H1 (cell line): ENCODE data around the gene DCAF8. TPM values are rescaled to one million over a fixed set of nuclear protein-coding genes. Genes with fewer than 3 reads are reported as not detected.

Experiments
- CTCF ChIA-PET: fragments of 300-600 bp; sonication (Branson Sonifier 250); formaldehyde crosslinking; loops from one replicate; lab custom pipeline; 2021; ENCODE audit not compliant: partially characterized antibody; lab: Charles Lee
- POLR2A ChIA-PET: fragments of 300-600 bp; sonication (Branson Sonifier 250); formaldehyde crosslinking; loops from one replicate; lab custom pipeline; 2021; ENCODE audit warnings: inconsistent platforms; ENCODE audit not compliant: partially characterized antibody; lab: Charles Lee
- DNase-seq, 2 experiments: peaks; one replicate each; pipeline versions ENCODE4 v3.0.0 to v3.0.0-alpha.2; 2010 to 2022; ENCODE audit warnings: low spot score in 2 of 2, low read depth in 1 of 2, mixed read lengths in 1 of 2
- FAIRE-seq: peaks from 2 replicates; lab custom pipeline; 2011; peaks lifted over from hg19 to GRCh38; lab: Jason Lieb, UNC
- H2AFZ ChIP-seq: 2 replicates; pipeline ENCODE4 v1.8.1; 2012; ENCODE audit warnings: low read length, inconsistent platforms
- H2AK5ac ChIP-seq: 2 replicates; pipeline ENCODE4 v1.6.1; 2013; ENCODE audit warnings: low read depth, low read length
- H2BK120ac ChIP-seq: replicated peaks from 2 replicates; pipeline ENCODE3; 2013; ENCODE audit warnings: low read depth, low read length, inconsistent platforms
- H2BK12ac ChIP-seq: 2 replicates; pipeline ENCODE4 v1.6.1; 2013; ENCODE audit warnings: low read depth, low read length
- H2BK15ac ChIP-seq: 2 replicates; pipeline ENCODE4 v1.6.1; 2013; ENCODE audit warnings: low read length
- H2BK20ac ChIP-seq: 2 replicates; pipeline ENCODE4 v1.6.1; 2013; ENCODE audit warnings: low read length
- H2BK5ac ChIP-seq: 2 replicates; pipeline ENCODE4 v1.6.1; 2013; ENCODE audit warnings: low read depth, low read length
- H3K14ac ChIP-seq: 2 replicates; pipeline ENCODE4 v1.6.1; 2013; ENCODE audit warnings: inconsistent platforms; ENCODE audit not compliant: insufficient read length
- H3K18ac ChIP-seq: 2 replicates; pipeline ENCODE4 v1.6.1; 2013; ENCODE audit warnings: low read length; ENCODE audit errors: extremely low read depth
- H3K23ac ChIP-seq: 2 replicates; pipeline ENCODE4 v1.6.1; 2013; ENCODE audit warnings: inconsistent platforms; ENCODE audit not compliant: insufficient read length
- H3K23me2 ChIP-seq: 2 replicates; pipeline ENCODE4 v1.6.1; 2013; ENCODE audit warnings: low read depth, low read length
- H3K27ac ChIP-seq: 2 replicates; pipeline ENCODE4 v1.6.1; 2011; ENCODE audit warnings: low read depth, low read length, inconsistent platforms
- H3K27me3 ChIP-seq, 4 experiments: replicated peaks in 1 of 4; 1 replicate in 1 of 4; 2 replicates in 3 of 4; pipeline versions ENCODE4 v1.6.1 to v1.8.1; 2011 to 2013; ENCODE audit warnings: low read length in 3 of 4, mild to moderate bottlenecking in 3 of 4, inconsistent platforms in 2 of 4, mixed read lengths in 2 of 4, moderate library complexity in 1 of 4; ENCODE audit not compliant: control insufficient read depth in 3 of 4, insufficient read depth in 3 of 4; ENCODE audit errors: extremely low read depth in 1 of 4
- H3K36me3 ChIP-seq, 4 experiments: 2 replicates each; pipeline versions ENCODE4 v1.6.1 to v1.8.1; 2011 to 2013; ENCODE audit warnings: mild to moderate bottlenecking in 4 of 4, low read length in 3 of 4, moderate library complexity in 2 of 4, control low read depth in 1 of 4, inconsistent platforms in 1 of 4; ENCODE audit not compliant: insufficient read depth in 4 of 4, control insufficient read depth in 2 of 4
- H3K4ac ChIP-seq: replicated peaks from 2 replicates; pipeline ENCODE3; 2013; ENCODE audit warnings: low read length, low read depth, mixed read lengths, inconsistent platforms; ENCODE audit not compliant: insufficient read length
- H3K4me1 ChIP-seq, 4 experiments: replicated peaks in 1 of 4; 1 replicate in 1 of 4; 2 replicates in 3 of 4; pipeline versions ENCODE4 v1.6.1 to v1.8.1; 2011 to 2013; ENCODE audit warnings: low read length in 3 of 4, inconsistent platforms in 2 of 4, mixed read lengths in 1 of 4; ENCODE audit not compliant: insufficient read depth in 4 of 4, control insufficient read depth in 3 of 4
- H3K4me2 ChIP-seq, 2 experiments: 2 replicates each; pipeline versions ENCODE4 v1.6.1 to v1.8.1; 2011 to 2013; ENCODE audit warnings: low read depth in 2 of 2, low read length in 2 of 2, control low read depth in 1 of 2, inconsistent platforms in 1 of 2, mild to moderate bottlenecking in 1 of 2; ENCODE audit not compliant: insufficient read depth in 1 of 2
- H3K4me3 ChIP-seq, 4 experiments: fragments of 200-600, 300-600 bp in 1 of 4; sonication (generic), shearing (Covaris generic), sonication (Bioruptor Twin) in 1 of 4; 2 replicates each; pipeline versions ENCODE4 v1.5.1 to v1.8.1; 2011 to 2016; ENCODE audit warnings: low read length in 4 of 4, low read depth in 3 of 4, control low read depth in 2 of 4, inconsistent platforms in 2 of 4, mild to moderate bottlenecking in 2 of 4, mixed read lengths in 1 of 4, moderate library complexity in 1 of 4; ENCODE audit not compliant: insufficient read depth in 2 of 4; ENCODE audit errors: extremely low read depth in 1 of 4
- H3K56ac ChIP-seq: replicated peaks from 2 replicates; pipeline ENCODE3; 2013; ENCODE audit warnings: low read depth, mild to moderate bottlenecking, mixed read lengths, low read length, inconsistent platforms; ENCODE audit not compliant: insufficient read length
- H3K79me1 ChIP-seq: 2 replicates; pipeline ENCODE4 v1.6.1; 2013; ENCODE audit warnings: low read depth, low read length, control low read depth
- H3K79me2 ChIP-seq, 2 experiments: 2 replicates each; pipeline versions ENCODE4 v1.6.1 to v1.8.1; 2012 to 2013; ENCODE audit warnings: low read length in 2 of 2, mild to moderate bottlenecking in 2 of 2, inconsistent platforms in 1 of 2; ENCODE audit not compliant: insufficient read depth in 2 of 2, control insufficient read depth in 1 of 2
- H3K9ac ChIP-seq, 4 experiments: replicated peaks in 1 of 4; 1 replicate in 1 of 4; 2 replicates in 3 of 4; pipeline versions ENCODE4 v1.6.1 to v1.8.1; 2011 to 2013; ENCODE audit warnings: low read depth in 3 of 4, low read length in 3 of 4, control low read depth in 2 of 4, mild to moderate bottlenecking in 2 of 4, moderate library complexity in 2 of 4, inconsistent platforms in 1 of 4; ENCODE audit errors: extremely low read depth in 1 of 4
- H3K9me3 ChIP-seq, 2 experiments: 2 replicates each; pipeline versions ENCODE4 v1.6.1 to v1.8.1; 2012 to 2013; ENCODE audit warnings: mild to moderate bottlenecking in 2 of 2, moderate library complexity in 2 of 2, control low read depth in 1 of 2, inconsistent platforms in 1 of 2, low read depth in 1 of 2, low read length in 1 of 2, mixed read lengths in 1 of 2; ENCODE audit not compliant: insufficient read depth in 2 of 2
- H4K20me1 ChIP-seq, 2 experiments: replicated peaks in 1 of 2; 2 replicates each; pipeline versions ENCODE3 to v1.8.1; 2011 to 2013; ENCODE audit warnings: inconsistent platforms in 2 of 2, low read length in 2 of 2, mild to moderate bottlenecking in 1 of 2; ENCODE audit not compliant: insufficient read depth in 2 of 2, control insufficient read depth in 1 of 2
- H4K5ac ChIP-seq: 2 replicates; pipeline ENCODE4 v1.6.1; 2013; ENCODE audit warnings: low read length, low read depth, mixed read lengths, inconsistent platforms; ENCODE audit not compliant: insufficient read length
- H4K8ac ChIP-seq: 2 replicates; pipeline ENCODE4 v1.8.0; 2013; ENCODE audit warnings: mild to moderate bottlenecking, moderate library complexity, low read length, inconsistent platforms; ENCODE audit not compliant: insufficient read depth; ENCODE audit errors: extremely low read depth
- H4K91ac ChIP-seq: replicated peaks from 2 replicates; pipeline ENCODE3; 2013; ENCODE audit warnings: low read length, mixed read lengths, inconsistent platforms; ENCODE audit not compliant: insufficient read length
- CTCF ChIP-seq, 3 experiments: IDR thresholded peaks; 1 replicate in 2 of 3; 2 replicates in 1 of 3; pipeline versions ENCODE4 v1.5.1 to v1.6.1; 2011; ENCODE audit warnings: low read length in 3 of 3, mild to moderate bottlenecking in 3 of 3, inconsistent platforms in 2 of 3, low read depth in 1 of 3, moderate library complexity in 1 of 3; ENCODE audit not compliant: insufficient read depth in 1 of 3; ENCODE audit errors: control extremely low read depth in 1 of 3
- HDAC2 ChIP-seq, 2 experiments: fragments of 300-600 bp in 1 of 2; sonication (generic) in 1 of 2; IDR thresholded peaks; 2 replicates each; pipeline ENCODE4 v1.6.1; 2011 to 2012; ENCODE audit warnings: low read depth in 2 of 2, low read length in 2 of 2, mild to moderate bottlenecking in 2 of 2, moderate library complexity in 2 of 2, borderline replicate concordance in 1 of 2, inconsistent platforms in 1 of 2
- RAD21 ChIP-seq, 2 experiments: IDR thresholded peaks in 1 of 2; conservative IDR thresholded peaks in 1 of 2; 2 replicates each; pipeline ENCODE4 v1.6.1; 2011; ENCODE audit warnings: low read depth in 2 of 2, low read length in 2 of 2, improper control_type of control experiment in 1 of 2, inconsistent platforms in 1 of 2, mild to moderate bottlenecking in 1 of 2, moderate library complexity in 1 of 2
- TAF1 ChIP-seq: IDR thresholded peaks from 2 replicates; pipeline ENCODE4 v1.6.1; 2011; ENCODE audit warnings: mild to moderate bottlenecking, low read depth, low read length
- WGBS, 2 experiments: shearing (Covaris generic) in 1 of 2; methylation state at CpG; one replicate each; pipeline versions ENCODE4 v1.1.6 to v1.1.7; 2013 to 2015; ENCODE audit warnings: low lambda C conversion rate in 2 of 2, mixed read lengths in 2 of 2, inconsistent platforms in 1 of 2, low coverage in 1 of 2, missing lambda C conversion rate in 1 of 2; ENCODE audit not compliant: insufficient replicate concordance in 2 of 2, insufficient coverage in 1 of 2, insufficient read length in 1 of 2; ENCODE audit errors: extremely low coverage in 1 of 2, missing lambda C conversion rate in 1 of 2; 5-methylcytosine and 5-hydroxymethylcytosine counted together
- polyA plus RNA-seq, 7 experiments: library from polyadenylated mRNA; depleted of rRNA in 3 of 7; stranded (reverse) in 5 of 7; unstranded in 2 of 7; fragments of >200 nt in 5 of 7; fragments of 200-250 nt in 2 of 7; gene quantifications; 1 replicate in 5 of 7; 2 replicates in 1 of 7; 4 replicates in 1 of 7; pipeline versions ENCODE4 v1.2.1 to v1.2.3, GENCODE V29; 2011 to 2013; ENCODE audit warnings: missing spikeins in 2 of 7, mixed read lengths in 2 of 7
- total RNA-seq: library from RNA; stranded (reverse); fragmentation: NEBNext Ultra II Directional; extraction: Animal tissue kit (Norgen Biotek cat#: 25700); gene quantifications from 2 replicates; pipeline ENCODE4 v1.2.1, GENCODE V29; 2021

The DCAF8 gene
- total and polyA plus RNA-seq, 2 of the 8 experiments (the other 6 are each of a cell fraction or from before 2014, with no cell fraction given), result 68.2 to 110 TPM

GRCh38 chr1:160167580-160167979 lies 94.8 kb downstream of the DCAF8 start:
- POLR2A ChIA-PET, result interaction anchor here (0.8 to 11.8 kb wide), 7 partner anchors 13 to 94 kb away, joined by 3 to 107 read pairs (median 4); partner anchors contain the start of genes DCAF8 and PEA15
- H2BK20ac ChIP-seq, result peak overlapping the region; percentile 99; the same call in 1 of the 2 replicates
- TF ChIP-seq RAD21 (IDR thresholded peaks at IDR 0.05 in 1 of 2, conservative IDR thresholded peaks at IDR 0.05 in 1 of 2; ENCODE audit: low read depth in 2 of 2, low read length in 2 of 2) (peak in 1 of 2 experiments; percentile 22; a peak in 2 of 4 replicates), TAF1 (no peak), CTCF (IDR thresholded peaks at IDR 0.05; ENCODE audit: control extremely low read depth in 1 of 3, insufficient read depth in 1 of 3, low read depth in 1 of 3, low read length in 3 of 3) (peak; percentile 27 to 54 (median 43)), HDAC2 (IDR thresholded peaks at IDR 0.05; ENCODE audit: borderline replicate concordance in 1 of 2, low read depth in 2 of 2, low read length in 2 of 2) (no peak)
- TF ChIP-seq, all 59 proteins: peak for 2
- no peaks in the 10 kb centered on the region for H3K9me3 ChIP-seq
- no peak overlapping the region for H4K8ac ChIP-seq
- H3K79me1 ChIP-seq, result no peaks in the 10 kb centered on the region
- H3K23me2 ChIP-seq, result peaks cover 3% of the 10 kb centered on the region; the same call in 1 of the 2 replicates
- no peak overlapping the region for H2AFZ ChIP-seq
- H3K4me1 ChIP-seq, result peaks cover 12 to 28% (median 21%) of the 10 kb centered on the region in 4 experiments; a peak in 6 of 7 replicates
- H3K14ac ChIP-seq, result no peak overlapping the region
- peaks cover 0 to 2% (median under 1%) of the 10 kb centered on the region in 4 experiments; a peak in 1 of 7 replicates for H3K27me3 ChIP-seq
- peak overlapping the region; percentile 5; the same call in 1 of the 2 replicates for H2AK5ac ChIP-seq
- H4K5ac ChIP-seq, result no peak overlapping the region
- H2BK12ac ChIP-seq, result peak overlapping the region; percentile 93; the same call in 1 of the 2 replicates
- H2BK120ac ChIP-seq, result no peak overlapping the region
- no peak overlapping the region for H3K4ac ChIP-seq
- no peak overlapping the region for H3K9ac ChIP-seq
- H3K36me3 ChIP-seq, result no peaks in the 10 kb centered on the region
- H3K4me3 ChIP-seq, result no peak overlapping the region
- H3K18ac ChIP-seq, result no peak overlapping the region
- CTCF ChIA-PET, result interaction anchor here (0.8 to 18.4 kb wide), 28 partner anchors 8 to 121 kb away, joined by 3 to 257 read pairs (median 4); partner anchors contain the start of genes ATP1A2, CASQ1, KCNJ9 and PEA15
- FAIRE-seq (no peak), DNase-seq (no peak)
- no peak overlapping the region for H3K23ac ChIP-seq
- H2BK5ac ChIP-seq, result peak overlapping the region; percentile 87; the same call in 1 of the 2 replicates
- H4K91ac ChIP-seq, result peak overlapping the region; percentile 54
- H3K79me2 ChIP-seq, result no peaks in the 10 kb centered on the region
- no peak overlapping the region for H3K56ac ChIP-seq
- WGBS, 2 experiments, result 88% methylated on average over 6 of the region's 6 CpGs; no CpG with 5 or more reads in 1 of the 2 experiments
- H2BK15ac ChIP-seq, result 0 out of 2 replicates have a peak overlapping the region, but pooled peaks have one; percentile 18
- H3K27ac ChIP-seq, result no peak overlapping the region
- no peak overlapping the region for H3K4me2 ChIP-seq
- H4K20me1 ChIP-seq, result no peaks in the 10 kb centered on the region
